HG02981 (cell line): Measurements from ENCODE around the gene PEX16.

Experiments
- ATAC-seq: cut with Tn5 transposase; IDR thresholded peaks from one replicate; pipeline ENCODE4 v1.9.1; 2021; ENCODE audit warnings: mild to moderate bottlenecking, moderate library complexity; ENCODE audit not compliant: unreplicated experiment

The PEX16 gene

DNA sequence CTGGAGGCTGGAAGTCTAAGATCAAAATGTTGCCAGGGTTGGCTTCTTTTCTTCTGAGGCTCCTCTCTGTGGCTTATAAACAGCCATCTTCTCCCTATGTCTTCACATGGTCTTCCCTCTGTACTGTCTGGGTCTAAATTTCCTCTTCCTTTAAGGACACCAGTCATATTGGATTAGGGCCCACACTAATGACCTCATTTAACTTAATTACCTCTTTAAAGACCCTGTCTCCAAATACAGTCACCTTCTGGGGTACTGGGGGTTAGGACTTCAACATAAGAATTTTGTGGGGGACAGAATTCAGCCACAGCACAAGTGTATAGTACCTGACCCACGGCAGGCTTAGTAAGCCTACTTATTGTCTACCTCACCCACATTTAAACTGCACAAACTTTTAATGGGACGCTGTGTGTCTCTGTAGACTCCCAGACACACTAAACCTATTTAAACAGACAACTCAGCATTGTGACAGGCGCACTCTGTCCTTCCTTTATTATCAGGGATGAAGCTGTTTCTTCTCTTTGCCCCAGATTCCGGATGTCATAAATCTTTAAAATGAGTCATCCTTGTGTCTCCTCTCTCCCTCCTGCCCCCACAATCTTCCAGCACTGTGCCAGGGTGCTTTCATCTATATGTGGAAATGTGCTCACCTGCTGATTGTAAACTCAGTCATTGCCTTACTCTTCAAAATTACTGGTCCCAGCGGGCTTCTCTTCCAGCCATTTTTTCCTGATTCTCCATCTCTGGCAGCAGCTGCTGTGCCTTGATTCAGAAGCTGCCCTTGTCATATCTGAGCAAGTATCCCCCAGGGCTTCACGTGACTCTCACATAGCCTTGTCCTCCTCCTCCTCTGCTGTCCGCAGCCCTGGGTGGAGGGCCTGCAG is 37.6 kb downstream of the PEX16 start:
- no peak for ATAC-seq

DNA sequence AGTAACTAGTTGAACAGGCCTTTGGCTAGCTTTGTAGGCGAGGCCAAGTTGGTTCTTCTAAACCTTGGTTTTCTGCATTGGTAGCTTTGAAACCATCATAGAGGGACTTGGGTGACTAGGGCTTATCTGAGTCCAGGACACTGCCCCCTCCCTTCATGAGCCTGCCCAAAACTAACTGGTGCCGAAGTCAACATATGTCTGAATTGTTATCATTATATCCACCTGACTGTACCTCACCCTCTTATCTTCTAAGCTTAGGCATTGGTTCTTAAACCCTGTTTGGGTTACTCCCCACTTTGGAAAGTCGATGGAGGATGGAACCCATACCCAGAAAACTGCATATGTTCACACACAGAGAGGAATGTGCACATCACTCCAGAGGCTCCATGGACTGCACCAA is 39.8 kb downstream of the PEX16 start:
- no peak for ATAC-seq

DNA sequence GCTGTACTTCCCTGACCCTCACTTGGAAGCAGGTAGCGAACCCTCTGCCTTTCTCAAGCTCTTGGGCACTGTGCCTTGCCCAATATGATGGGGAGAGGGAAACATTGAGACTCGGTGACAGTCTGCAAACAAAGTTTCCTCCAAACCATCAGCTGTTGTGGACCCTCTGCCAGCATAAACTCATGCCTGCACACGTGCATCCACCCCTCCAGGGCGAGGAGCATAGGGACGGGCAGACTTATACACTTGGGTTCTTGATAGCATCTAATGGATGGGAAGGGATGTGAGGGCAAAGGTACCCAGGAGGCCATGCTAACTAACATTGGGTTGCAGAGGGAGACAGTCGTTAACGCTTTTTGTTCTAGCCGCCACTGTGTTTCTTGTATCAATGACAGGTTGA is 40.5 kb downstream of the PEX16 start:
- ATAC-seq: no peak

DNA sequence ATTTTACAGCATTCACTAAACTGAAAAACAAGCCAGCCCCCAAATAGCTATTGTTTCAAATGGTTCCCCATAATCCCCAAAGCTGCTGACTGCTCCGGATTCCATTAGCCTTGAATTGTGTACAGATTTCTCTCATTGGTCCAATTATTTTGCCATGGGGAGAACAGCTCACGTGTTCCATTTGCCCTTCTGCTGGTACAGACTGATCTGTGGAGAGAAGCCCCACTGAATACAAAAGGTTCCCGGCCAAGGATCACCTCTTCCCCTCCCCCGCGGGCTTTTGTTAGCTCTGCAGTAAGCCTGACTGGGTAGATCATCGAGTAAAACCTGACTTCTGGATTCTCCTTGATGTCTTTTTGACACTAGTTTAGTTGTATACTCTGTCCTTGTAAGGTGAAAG is 41.3 kb downstream of the PEX16 start:
- no peak for ATAC-seq

DNA sequence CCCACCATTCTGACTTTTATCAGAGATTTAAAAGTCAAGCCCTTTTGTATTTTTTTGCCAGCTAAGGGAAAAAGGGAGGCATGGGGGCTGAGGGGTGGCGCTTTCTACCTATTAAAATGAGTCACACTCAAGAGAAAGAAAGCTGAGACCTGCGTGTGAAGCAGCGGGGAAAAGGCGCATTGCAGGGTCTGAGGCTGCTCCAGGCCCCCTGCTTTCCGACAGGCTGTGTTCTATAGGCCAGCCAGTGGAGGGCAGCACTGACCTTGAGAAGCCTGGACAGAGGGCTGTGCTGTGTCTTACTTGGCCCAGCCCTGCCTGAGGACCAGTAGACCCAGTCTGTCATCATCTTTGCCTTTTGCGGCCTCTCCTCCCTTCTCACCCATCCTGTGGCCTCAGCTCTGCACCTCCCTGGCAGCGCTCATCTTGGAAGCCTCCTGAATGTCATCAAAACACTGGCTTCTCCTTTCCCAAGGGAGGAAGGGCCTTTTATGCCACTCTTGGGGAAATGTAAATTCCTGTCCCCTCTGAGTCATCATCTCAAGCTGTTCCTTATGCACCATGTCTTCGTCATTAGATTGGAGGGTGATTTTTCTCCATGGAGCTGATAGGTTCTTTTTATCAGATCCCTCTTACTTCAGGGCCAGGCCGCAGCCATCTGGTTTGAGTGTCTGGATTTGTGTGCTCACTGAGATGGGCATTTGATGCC is 44.9 kb downstream of the PEX16 start:
- no peak for ATAC-seq

GRCh38 chr11:45871638-45872037 is 46.0 kb downstream of the PEX16 start:
- no peak for ATAC-seq

DNA sequence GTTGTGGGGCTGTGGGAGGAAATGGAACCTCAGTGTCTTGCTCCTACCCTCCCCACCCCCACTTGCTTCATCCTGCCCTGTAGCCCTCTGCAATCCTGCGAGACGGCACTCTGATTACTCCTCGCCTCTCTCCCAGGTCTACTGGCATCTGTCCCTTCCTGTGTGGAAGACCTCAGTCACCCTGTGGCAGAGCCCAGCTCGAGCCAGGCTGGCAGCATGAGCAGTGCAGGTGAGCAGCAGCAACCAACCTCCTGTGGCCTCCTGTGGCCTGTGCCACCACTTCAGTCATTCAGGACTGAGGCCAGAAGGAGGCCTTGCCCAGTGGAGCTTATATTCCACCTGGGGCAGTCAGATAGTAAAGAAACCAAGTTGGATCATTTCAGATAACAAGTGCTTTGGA is 47.0 kb downstream of the PEX16 start:
- no peak for ATAC-seq

DNA sequence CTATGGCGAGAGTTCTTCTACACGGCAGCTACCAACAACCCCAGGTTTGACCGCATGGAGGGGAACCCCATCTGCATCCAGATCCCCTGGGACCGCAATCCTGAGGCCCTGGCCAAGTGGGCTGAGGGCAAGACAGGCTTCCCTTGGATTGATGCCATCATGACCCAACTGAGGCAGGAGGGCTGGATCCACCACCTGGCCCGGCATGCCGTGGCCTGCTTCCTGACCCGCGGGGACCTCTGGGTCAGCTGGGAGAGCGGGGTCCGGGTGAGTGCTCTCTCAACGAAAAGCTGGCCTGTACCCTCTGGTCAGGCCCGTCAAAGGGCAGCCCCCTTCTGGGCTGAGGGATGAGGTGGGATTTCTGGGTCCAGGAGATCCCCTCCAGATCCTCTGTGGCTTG is 48.1 kb downstream of the PEX16 start:
- no peak for ATAC-seq

DNA sequence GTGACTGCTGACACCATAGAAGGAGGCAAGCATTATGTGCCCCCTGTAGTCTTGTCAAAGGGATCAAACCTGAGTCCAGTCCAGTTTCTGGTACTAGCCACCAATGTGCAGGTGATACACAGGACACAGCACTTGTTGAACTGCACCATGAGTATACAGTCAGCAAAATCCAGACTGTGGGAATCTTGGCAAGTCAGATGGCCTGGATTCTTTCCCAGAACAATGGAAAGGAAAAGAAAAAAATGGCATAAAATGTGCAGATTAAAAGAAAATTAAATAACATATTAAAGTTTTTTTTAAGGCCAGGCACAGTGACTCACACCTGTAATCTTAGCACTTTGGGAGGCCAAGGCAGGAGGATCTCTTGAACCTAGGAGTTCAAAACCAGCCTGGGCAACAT is 53.6 kb downstream of the PEX16 start:
- ATAC-seq: no peak

- ATAC-seq: no peak
Measured at GRCh38 chr11:45860764-45861510, 56.7 kb downstream of the PEX16 start.

DNA sequence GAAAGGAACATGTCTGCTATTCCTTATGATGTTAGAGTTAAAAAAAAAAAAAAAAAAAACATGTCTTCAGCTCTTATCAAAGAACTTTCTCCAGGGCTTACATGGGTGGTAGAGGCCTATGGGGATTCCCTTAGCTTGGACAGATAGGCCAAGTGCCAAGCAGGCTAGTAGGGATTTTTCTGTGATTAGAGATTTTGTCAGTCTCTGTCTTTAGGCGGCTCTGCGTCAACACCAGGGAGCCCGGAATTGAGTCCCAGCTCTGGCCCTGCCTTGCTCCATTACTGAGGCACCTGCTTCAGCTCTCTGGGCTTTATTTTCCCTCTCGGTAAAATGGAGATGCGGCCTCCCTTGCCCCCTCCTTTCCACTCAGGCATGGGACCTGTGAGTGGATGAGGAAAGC is 57.3 kb downstream of the PEX16 start:
- no peak for ATAC-seq
